Endothelial cell of umbilical vein (primary cell): ENCODE measurements around the gene ITPKB.

Experiments used
- EZH2 ChIP-seq: IDR thresholded peaks from 2 replicates; pipeline ENCODE4 v1.6.1; 2012; ENCODE audit warnings: borderline replicate concordance, low read depth, mild to moderate bottlenecking, moderate library complexity, low read length, inconsistent platforms; ENCODE audit not compliant: severe bottlenecking
- TF ChIP-seq, protein P1 (sequence below), 2 donors: IDR thresholded peaks; 1 replicate in 1 of 2; 2 replicates in 1 of 2; pipeline ENCODE4 v1.5.1; 2011; ENCODE audit warnings: low read length in 2 of 2, mild to moderate bottlenecking in 2 of 2, moderate library complexity in 2 of 2, control low read depth in 1 of 2, inconsistent platforms in 1 of 2, low read depth in 1 of 2; ENCODE audit not compliant: insufficient read depth in 1 of 2; ENCODE audit errors: extremely low read depth in 1 of 2

DNA sequence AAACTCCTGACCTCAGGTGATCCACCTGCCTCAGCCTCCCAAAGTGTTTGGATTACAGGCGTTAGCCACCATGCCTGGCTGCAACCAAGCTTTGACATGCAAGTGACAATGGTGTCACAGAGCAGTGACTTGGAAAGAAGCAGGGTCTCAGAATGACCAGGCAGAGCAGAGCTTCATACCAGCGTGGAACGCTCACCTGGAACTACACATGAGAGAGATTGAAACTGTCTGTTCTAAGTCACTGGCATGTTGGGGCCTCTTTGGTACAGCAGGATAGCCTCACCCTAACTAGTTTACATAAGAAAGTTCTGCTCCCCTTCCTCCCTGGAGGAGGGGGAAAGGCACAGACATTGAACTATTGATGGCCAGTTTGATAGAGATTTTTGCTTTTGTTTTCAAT is 47.5 kb upstream of the ITPKB start:
- TF ChIP-seq EZH2 = no peak
- TF ChIP-seq, protein P1, sequence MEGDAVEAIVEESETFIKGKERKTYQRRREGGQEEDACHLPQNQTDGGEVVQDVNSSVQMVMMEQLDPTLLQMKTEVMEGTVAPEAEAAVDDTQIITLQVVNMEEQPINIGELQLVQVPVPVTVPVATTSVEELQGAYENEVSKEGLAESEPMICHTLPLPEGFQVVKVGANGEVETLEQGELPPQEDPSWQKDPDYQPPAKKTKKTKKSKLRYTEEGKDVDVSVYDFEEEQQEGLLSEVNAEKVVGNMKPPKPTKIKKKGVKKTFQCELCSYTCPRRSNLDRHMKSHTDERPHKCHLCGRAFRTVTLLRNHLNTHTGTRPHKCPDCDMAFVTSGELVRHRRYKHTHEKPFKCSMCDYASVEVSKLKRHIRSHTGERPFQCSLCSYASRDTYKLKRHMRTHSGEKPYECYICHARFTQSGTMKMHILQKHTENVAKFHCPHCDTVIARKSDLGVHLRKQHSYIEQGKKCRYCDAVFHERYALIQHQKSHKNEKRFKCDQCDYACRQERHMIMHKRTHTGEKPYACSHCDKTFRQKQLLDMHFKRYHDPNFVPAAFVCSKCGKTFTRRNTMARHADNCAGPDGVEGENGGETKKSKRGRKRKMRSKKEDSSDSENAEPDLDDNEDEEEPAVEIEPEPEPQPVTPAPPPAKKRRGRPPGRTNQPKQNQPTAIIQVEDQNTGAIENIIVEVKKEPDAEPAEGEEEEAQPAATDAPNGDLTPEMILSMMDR (IDR thresholded peaks at IDR 0.05; ENCODE audit: extremely low read depth in 1 of 2, insufficient read depth in 1 of 2, low read depth in 1 of 2, low read length in 2 of 2) = no peak
